Activated effector memory CD4-positive, alpha-beta T cell treated with anti-CD3 and anti-CD28 coated beads, Interleukin-2, amount 50 U/mL, for 16 hours (primary cell): ENCODE measurements around the gene COX6A1.
A peak's percentile ranks its signal among the peaks of the same experiment; 100 is the strongest.
"Not testable (repeated sequence)": the region's sequence is repeated elsewhere in the genome, so short reads cannot be mapped to it uniquely, and the experiment has no call there.

Experiments
- DNase-seq: peaks from one replicate; pipeline ENCODE4 v3.0.0-alpha.2; 2020

Gene COX6A1

DNA sequence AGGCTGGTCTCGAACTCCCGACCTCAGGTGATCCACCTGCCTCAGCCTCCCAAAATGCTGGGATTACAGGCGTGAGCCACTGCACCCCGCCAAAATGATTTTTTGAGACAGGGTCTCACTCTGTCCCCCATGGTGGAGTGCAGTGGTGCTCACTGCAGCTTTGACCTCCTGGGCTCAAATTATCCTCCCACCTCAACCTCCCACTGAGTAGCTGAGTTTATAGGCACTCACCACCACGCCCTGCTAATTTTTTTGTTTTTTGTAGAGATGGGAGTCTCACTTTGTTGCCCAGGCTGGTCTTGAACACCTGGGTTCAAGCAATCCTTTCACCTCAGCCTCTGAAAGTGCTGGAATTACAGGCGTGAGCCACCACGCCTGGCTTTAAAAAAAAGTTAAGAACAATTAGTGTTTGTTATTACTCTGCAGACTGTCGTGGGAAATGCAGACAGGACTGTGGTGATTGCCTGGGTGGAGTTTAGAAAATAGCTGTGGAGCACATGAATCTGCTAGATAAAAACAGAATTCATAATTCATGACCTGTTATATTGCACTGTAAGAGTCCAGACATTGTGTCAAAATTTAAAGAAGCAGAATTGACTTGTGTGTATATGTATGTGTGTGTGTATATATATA is 9.2 kb upstream of the COX6A1 start:
- DNase-seq, result no peak

DNA sequence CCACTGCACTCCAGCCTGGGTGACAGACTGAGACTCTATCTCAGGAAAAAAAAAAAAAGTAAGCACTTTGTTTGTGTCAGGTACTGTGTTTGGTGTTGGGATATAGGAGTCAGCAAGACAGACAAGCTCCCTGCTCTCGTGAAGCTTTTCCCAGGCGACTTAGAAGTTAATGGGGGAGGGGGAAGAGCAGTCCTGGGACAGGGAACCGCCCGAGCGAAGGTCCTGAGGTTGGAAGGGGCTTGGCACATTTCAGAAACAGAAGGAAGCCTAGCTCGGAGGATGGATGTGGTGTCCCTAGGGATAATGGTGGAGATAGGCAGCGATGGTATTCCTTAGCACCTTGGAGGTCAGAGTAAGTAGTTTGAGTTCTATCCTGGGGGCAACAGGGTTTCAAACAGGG is 8.5 kb upstream of the COX6A1 start:
- no peak for DNase-seq

DNA sequence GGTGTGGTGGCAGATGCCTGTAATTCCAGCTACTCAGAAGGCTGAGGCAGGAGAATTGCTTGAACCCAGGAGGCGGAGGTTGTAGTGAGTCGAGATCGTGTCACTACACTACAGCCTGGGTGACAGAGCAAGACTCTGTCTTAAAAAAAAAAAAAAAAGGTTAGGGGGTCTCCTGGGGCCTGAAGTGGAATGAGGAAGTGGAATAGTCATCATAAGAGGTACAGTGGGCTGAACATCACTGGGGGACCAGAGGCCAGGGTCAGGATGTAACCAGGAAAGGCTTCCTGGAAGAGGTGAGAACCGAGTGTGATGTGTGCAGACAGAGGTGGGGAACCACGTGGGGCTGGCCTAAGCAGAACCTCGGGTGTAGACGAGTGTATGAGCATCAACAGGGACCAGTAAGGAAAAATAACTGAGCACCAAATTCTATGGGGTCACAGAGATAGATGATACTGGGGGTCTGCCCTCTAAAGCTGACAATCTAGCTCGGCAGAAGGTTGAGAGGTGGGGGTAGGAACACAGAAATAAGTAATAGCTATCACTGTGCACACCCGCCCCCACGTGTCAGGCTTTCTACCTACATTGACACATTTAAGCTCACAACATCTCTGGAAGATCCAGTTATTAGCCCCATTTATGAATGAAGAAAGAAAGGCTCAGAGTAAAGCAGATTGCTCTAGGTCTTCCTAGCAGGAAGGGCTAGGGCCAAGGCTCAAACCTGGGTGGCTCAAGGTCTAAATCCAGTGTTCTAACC is 5.0 kb upstream of the COX6A1 start:
- DNase-seq, result no peak

DNA sequence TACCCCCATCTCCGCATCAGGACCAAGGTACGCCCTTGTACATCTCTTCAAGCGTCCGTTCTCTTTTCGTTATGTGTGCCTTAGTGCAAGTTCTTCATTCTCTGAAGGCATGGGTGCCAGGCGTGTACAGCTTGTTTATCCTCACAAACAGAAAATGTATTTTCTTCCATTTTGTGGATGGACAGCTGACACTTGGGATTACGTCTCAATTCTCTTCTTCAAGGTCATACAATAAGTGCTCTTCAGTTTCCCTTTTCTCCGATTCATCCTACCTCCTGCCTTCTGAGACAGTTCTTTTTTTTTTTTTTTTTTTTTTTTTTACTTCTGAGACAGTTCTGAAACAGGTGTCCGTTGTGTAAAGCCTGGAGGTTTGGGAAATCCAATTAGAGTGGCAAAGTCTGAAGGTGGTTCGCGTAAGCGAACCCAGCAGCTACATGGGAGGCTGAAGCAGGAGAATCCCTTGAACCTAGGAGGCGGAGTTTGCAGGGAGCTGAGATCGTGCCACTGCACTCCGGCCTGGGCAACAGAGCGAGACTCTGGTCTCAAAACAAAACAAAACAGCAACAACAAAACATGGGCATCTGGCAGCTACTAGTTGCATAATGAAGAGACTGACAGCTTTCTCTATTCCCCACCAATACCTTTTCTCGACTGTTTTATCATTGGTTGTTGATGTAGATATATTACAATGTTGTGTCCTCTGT is 734 bp downstream of the COX6A1 start:
- DNase-seq, result no peak

DNA sequence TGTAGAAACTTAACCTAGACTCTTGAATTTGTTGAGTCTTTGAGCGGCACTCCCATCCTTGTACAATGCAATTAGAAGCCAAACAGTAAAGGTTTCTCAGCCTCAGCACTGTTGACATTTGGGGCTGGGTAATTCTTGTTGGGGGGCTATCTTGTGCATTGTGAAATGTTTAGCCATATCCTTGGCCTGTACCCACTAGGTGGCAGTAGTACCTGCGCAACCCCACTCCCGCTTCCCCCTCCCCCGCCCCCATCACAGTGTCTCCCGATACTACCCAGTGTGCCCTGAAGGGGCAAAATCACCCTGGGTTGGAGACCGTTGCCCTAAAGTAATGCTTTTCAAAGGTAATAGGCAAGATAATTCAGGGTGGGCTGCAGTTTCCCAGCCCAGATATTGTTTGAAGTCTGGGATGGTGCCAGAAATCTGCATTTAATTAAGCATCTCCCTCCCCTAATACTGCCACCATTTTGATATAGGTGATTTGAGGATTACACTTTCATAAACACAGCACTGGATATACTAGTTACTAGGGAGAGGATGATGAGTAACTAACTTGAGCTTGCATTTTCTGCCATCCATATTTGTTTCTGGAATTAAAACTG is 1.8 kb downstream of the COX6A1 start:
- peak; percentile 88 for DNase-seq

DNA sequence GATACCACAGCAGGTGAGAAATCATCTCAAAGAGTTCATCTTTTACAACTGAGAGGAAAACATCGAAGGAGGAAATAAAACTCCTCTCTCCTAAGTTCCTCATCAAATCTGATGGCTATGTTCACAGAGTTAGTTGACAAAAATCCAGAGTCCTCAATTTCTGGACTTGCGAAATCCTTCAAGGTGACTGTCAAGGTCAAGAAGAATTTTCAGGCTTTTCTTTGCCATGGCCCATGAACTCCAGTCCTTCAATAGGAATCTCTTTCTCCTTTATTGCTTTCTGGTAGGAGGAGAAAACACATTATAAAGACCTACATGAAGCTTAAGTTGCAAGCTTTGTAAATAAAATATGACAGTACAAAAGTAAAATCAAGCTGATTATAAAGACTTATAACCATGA is 6.8 kb downstream of the COX6A1 start:
- DNase-seq, result no peak

DNA sequence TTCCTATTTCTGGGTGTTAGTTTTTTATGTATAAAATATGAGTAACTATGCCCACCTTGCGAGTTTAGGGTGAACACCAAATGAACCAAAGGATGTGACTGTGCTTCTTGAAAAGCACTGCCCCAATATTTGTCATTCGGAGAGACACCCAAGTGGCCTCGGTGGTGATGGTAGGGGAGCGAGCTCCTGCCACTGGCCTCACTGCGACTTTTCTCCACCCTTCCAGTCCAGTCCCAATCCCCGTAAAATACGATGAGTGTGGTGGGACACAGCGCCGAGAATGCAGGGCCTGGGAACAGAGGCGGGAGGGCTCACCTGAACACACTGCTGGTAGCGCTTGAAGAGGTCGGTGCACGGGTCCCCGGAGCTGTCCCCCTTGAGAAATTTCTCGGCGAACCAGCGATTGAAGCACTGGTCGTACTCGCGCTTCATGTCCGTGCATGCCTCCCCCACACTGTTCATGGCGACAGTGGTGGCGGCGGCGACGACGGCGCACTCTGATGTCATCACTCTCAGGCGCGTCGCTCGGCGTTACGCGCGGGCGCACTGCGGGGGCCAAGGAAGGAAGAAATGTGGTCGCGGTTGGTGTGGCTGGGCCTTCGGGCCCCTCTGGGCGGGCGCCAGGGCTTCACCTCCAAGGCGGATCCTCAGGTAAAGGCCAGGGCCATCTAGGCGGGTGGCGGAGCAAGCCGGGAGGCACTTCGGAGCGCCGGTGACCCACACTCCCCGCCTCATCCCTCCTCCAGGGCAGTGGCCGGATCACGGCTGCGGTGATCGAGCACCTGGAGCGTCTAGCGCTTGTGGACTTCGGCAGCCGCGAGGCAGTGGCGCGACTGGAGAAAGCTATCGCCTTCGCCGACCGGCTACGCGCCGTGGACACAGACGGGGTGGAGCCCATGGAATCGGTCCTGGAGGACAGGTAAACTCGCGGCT is 8.3 kb downstream of the COX6A1 start, which contains the start of the genes GATC and TRIAP1:
Gene GATC (plus strand): TSS at position 534 of the 933 bp plus-strand sequence. CDS start 37 bp downstream, at position 571.
Gene TRIAP1 (minus strand): TSS at position 474 of the 933 bp plus-strand sequence. CDS start 12 bp downstream, at position 462.
- DNase-seq, result peak; percentile 96

DNA sequence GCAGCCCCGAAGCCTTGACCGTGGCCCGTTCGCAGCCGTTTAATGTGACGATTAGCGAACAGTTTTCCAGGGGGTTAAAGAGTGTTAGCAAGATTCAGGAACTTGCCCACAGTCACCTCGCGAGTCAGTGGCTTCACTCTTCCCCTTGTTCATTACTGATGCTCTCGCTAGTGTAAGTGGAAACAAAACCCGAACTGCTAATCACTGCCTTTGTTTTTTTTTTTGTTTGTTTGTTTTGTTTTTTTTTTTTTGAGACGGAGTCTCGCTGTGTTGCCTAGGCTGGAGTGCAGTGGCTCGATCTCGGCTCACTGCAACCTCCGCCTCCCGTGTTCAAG is 8.9 kb downstream of the COX6A1 start:
- not testable (repeated sequence) for DNase-seq

DNA sequence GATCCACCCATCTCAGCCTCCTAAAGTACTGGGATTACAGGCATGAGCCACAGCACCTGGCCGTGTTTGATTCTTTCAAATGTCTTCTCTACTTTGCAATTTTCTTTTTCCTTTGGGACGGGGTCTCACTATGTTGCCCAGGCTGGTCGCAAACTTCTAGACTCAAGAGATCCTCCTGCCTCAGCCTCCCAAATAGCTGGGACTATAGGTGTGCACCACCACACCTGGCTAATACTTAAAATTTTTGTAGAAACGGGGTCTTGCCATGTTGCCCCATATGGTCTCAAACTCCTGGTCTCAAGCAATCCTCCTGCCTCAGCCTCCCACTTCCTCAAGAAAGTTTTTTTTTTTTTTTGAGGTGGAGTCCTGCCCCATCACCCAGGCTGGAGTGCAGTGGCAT is 10.1 kb downstream of the COX6A1 start:
- no peak for DNase-seq

DNA sequence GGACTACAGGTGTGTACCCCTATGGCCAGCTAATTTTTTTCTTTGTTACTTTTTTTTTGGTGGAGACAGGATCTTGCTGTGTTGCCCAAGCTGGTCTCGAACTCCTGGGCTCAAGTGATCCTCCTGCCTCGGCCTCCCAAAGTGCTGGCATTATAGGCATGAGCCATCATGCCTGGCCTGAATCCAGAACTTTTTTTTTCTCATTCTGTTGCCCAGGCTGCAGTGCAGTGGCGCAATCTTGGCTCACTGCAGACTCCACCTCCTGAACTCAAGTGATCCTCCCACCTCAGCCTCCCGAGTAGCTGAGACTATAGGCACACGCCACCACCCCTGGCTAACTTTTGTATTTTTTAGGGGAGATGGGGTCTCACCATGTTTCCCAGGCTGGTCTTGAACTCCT is 14.6 kb downstream of the COX6A1 start:
- not testable (repeated sequence) for DNase-seq

DNA sequence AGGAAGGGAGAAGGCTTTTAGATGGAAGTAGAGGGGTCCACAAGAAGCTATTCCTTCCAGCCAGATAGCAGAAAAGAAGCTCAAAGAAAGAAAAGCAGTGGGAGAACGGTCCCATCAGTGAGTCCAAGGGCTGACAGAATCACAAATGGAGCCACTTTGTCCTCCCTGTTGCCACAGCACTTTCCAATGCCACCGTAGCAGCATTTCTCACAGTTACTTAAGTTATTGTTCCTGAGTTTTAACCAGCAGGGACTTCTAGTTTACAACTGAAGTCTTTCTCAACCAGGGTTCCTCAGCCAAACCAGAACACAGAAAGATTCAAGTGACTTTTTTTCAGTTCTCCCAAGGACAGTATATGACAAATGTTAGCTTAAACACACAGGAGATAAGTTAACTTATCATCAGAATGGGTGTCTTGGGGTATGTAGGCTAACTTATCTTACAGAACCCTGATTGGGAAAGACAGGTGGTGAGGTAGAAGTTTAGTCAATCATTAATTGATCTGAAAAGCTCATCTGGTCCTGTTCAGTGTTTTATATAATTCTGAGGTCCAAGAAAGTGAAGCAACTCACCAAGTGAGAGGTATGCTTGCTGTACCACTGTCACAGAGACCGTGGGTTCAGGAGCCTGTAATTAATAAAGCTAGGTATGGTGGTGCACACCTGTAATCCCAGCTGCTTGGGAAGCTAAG is 15.3 kb downstream of the COX6A1 start:
- no peak for DNase-seq

DNA sequence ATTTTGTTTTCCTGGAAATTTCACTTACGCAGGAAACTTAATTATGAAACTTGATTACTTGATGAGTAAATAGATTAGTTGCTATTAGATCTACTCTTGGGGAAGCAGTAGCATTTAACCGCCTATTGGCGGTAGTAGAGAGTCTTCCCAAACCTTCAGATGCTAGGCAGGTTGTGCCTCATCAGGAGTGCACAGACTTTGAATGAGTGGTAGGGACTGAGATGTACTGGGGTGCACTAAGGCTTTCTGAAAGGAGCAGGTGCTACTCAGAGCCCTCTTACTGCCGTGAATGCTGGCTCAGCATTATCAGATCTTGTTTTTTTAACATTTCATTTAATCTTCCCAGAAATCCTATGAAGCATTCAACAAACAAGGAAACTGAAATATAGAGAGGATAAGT is 16.1 kb downstream of the COX6A1 start:
- no peak for DNase-seq

DNA sequence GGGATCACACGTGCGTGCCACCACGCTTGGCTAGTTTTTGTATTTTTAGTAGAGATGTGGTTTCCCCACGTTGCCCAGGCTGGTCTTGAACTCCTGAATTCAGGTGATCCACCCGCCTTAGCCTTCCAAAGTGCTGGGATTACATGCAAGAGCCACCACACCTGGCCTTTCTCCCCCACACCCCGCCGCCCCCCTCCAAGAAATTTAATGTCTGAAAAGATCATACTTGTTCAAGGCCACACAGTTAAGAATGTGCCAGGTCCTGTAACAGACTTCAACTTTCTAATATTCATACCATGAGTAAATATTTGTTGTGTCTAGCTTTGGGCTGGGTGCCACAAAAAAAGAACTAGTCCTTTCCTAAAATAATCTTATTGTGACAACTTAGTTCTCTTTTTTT is 17.4 kb downstream of the COX6A1 start:
- no peak for DNase-seq

DNA sequence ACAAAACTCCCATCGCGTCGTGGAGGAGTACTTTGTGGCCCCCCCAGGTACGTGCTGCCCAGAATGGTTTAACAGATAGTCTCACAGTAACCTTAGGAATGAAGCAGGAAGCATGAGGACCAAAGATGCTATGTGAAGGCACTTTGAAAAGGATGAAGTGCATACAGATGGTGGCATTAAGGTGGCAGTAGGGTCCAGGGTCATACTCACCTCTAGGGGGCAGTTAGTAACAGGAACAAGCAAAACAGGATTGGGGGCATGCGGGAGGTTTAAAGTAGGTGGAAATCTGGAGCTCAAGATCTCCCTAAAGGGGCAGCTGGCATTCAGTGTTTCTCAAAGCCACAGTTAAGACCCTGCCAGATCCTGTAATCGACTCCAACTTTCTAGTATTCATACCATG is 19.2 kb downstream of the COX6A1 start:
- no peak for DNase-seq

DNA sequence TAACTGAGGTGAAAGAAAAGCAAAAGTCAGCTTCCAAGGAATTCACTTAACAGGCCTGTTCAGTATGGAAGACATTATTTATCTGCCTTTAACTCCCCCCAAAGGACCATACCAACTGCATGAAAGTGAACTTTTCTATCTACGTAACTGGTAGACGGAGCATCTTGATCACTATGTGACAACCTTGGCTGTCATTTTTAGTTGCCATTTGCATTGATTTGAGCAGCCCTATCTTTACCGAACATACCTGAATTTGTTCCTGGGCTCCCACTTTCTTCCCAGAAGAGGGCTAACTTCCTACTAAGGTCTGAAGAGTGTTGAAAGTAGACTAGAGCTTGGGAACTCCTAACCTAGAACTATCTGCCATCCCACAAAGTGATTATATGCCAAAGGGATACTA is 22.2 kb downstream of the COX6A1 start:
- DNase-seq, result no peak

DNA sequence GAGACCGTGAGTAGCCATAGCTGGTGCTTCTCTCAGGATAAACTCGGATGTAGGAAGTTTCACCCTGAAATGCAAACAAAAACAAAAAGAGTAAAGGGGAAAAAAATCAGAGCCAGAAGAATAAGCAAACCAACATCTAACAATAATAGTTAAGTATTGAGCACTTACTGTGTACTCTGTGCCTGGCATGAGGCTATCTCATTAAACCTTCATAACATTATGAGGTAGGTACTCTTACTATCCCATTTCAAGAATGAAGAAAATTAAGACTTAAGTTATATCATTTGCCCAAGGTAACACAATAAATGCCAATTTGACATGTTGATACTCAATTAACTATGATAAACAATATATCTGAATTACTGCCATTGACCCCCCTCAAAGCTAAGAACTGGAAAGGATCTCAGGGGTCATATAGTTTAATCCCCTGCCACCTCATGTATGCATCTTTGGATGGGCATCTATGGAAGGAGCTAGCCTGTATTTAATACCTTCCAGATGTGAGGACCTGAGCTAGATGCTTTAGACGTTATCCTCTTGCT is 24.3 kb downstream of the COX6A1 start:
- no peak for DNase-seq

DNA sequence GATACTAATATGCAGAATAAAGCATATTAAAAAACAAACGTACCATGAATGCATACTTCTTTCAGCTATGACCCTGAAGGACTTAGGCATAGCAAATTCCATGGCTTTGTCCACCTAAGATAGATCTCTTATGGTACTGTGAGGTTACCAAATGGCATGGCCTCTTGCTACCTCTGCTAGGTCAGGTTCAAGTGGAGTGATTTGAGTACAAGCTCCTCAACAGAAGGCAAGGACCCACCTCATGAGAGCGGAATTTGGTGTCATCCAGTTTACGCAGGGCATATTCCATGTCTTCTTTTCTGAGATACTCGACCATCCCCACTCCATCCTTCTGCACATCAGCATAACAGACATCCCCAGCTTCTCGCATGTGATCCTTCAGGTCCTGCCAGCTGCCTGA is 25.8 kb downstream of the COX6A1 start:
- DNase-seq, result no peak

DNA sequence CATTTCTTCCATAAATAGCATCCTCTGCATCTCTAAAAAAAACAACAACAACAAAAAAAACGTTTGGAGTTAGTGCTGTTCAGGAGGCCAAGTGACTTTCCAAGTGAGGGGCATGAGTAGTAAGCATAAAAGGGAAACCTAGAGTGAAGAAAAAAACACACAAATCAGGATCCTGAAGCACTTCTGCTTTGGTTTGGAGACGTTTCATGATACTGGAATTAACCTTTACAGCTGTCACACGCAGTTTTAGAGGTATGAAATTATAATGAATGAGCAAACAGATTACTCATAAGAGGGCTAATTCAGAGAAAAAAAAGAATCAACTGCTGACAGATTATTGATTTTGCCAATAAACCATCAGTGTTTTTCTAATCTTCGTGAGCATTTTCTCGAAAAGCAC is 27.8 kb downstream of the COX6A1 start:
- no peak for DNase-seq

DNA sequence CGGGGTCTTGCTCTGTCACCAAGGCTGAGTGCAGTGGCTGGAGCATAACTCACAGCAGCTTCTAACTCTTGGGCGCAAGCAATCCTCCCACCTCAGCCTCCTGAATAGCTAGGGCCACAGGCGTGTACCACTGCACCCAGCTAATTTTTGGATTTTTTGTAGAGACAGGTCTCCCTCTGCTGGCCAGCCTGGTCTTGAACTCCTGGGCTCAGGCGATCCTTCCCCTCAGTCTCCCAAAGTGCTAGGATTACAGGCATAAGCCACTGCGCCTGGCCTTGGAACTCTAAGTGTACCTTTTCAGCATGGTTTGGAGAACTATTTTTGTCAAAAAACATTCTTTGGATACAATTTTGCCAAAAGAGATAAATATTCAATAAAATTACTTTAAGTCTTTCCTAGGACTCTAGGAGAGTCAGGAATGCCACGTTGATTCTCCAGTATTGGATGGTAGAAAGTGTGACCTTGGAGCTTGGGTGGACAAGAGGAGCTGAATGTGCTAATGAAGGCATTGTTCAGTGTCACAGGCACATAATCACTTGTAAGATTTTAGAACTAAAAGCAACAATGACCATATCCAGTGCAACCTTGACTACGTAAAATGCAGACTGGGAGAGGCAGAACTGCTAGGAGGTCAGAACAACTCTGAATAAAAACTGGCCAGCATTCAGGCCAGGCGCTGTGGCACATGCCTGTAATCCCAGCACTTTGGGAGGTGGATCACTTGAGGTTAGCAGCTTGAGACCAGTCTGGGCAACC is 28.8 kb downstream of the COX6A1 start:
- DNase-seq, result peak; percentile 81

DNA sequence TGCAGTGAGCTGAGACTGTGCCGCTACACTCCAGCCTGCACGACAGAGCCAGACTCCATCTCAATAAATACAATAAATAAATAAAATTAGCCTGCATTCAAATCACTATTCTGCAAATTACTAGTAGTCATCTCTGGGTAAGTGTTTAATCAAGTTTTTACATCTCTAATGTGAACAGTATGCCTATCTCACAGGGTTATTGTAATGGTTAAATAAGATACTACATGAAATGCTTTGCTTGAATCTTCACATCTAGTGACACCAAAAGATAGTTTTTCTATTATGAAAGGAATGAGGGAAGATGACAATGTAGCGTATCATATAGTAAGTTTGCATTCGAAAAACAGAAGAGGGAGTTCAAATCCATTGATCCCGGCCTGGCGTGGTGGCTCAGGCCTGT is 29.5 kb downstream of the COX6A1 start:
- DNase-seq, result no peak

DNA sequence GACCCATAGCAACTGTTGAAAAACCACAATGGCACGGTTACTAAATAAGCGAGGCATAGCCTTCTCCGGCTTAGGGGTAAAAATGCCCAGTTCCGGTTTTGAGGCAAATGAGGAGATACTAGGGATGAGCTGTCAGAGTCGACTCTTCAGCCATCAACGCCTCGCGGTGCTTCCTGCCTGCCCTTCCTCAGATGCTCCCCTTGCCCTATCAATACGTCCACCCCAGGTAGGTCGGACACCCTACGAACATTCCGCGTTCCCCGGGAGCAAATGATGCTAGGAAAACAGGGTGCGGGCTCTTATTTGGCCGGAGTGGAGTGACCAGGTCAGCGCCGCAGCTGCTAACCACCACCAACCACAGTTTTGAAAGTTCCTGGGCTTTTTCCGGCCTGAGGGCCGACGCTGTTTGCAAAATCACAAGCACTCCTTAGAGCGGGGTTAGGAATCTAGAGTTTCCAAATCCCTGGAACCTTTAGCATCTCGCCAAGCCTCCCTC is 30.5 kb downstream of the COX6A1 start:
- peak; percentile 66 for DNase-seq
